Measurements from ENCODE around the gene SLC6A5.

Gene SLC6A5

DNA sequence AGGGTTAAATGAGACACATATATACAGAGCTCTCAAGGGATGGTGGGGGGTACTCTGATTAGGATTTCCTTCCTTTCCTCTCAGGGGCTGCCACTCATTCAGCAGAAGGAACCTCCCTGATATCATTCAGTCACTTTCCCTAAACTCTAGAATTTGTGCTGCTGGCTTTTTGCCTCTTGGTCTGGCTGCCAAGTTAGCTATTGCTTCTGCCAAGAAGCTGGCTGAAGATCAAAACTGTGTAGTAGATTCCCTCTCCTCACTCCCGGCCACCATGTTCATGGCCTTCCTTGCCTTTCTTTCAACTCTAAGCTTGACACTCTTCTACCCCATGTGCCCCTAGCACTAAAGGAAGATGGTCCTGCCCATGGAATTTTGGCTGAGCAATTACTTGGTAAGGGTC lies 18.7 kb downstream of the SLC6A5 start:
- no peak for DNase-seq (ENCODE audit: extremely low read depth in 1 of 2, low read depth in 1 of 2)

DNA sequence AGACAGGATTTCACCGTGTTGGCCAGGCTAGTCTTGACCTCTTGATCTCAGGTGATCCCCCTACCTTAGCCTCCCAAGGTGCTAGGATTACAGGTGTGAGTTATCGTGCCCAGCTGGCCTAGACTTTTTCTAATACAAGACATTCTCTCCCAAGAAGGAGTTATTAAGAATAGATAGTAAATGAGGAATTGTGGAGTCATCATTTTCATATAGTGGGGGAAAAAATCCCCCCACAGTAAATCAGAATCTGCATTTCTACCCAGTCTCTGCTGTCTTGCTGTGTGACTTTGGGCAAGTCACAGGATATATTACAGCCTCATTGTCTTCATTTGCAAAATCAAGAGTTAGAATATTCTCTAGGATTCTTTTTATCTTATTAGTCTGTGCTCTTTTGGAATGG lies 21.6 kb downstream of the SLC6A5 start:
- no peak for DNase-seq (ENCODE audit: extremely low read depth in 1 of 2, low read depth in 1 of 2)

GRCh38 chr11:20621679-20622078 lies 22.3 kb downstream of the SLC6A5 start:
- DNase-seq (ENCODE audit: extremely low read depth in 1 of 2, low read depth in 1 of 2): no peak

- DNase-seq (ENCODE audit: extremely low read depth in 1 of 2, low read depth in 1 of 2): no peak
These were observed 23.8 kb downstream of the SLC6A5 start for GRCh38 chr11:20623252-20623651.

DNA sequence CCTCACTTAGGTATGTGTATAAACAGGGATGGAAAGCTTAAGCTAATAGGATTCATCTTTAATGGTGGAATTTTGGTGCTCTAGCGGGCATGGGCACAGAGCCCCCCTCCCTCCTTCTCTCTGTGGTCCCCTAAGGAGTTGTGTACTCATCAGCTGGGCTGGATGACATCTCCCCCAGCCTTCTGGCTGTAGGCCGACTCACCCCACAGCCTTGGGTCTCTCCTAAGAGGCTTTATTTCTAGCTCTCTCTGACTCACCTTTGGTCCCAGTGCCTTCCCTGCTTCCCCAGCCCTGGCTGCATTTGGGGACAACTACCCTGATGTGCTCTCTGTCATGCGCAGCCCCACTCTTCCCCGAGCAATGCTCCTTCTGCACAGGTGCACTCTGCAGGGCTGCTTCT lies 26.9 kb downstream of the SLC6A5 start:
- DNase-seq (ENCODE audit: extremely low read depth in 1 of 2, low read depth in 1 of 2): no peak

DNA sequence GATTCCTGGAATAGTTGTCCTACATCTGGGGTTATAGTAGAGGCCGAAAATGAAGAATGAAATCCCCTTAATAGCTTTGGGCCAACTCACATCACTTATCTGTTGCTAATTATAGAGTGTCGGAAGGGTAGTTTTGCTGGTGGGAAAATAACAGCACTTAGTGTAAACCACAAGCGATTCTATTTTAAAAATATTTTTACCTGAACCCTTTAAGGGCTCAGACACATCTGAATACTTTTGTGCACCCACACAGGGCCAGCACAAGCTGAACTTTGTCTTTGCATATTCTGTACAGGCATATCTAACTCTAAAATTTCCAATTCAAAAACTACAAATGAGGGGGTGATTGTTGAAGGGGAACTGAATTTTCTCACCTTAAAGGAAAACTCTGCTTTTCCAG lies 27.6 kb downstream of the SLC6A5 start:
- DNase-seq (ENCODE audit: extremely low read depth in 1 of 2, low read depth in 1 of 2): no peak

DNA sequence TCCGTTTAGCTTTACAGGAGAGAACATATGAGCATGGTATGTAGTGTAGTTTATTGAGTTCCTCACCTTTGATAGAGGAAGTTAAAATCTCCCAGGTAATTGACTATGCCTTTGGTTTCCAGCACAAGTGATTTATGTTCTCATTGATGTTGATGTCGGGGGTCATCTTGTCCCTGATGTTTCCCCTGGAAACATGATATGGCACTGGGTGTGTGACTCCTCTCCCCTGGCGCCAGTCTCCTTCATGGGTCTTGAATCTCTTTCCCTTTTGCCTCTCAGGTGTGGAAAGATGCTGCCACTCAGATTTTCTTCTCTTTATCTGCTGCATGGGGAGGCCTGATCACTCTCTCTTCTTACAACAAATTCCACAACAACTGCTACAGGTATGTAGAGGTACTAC lies 28.3 kb downstream of the SLC6A5 start:
- DNase-seq (ENCODE audit: extremely low read depth in 1 of 2, low read depth in 1 of 2): no peak

DNA sequence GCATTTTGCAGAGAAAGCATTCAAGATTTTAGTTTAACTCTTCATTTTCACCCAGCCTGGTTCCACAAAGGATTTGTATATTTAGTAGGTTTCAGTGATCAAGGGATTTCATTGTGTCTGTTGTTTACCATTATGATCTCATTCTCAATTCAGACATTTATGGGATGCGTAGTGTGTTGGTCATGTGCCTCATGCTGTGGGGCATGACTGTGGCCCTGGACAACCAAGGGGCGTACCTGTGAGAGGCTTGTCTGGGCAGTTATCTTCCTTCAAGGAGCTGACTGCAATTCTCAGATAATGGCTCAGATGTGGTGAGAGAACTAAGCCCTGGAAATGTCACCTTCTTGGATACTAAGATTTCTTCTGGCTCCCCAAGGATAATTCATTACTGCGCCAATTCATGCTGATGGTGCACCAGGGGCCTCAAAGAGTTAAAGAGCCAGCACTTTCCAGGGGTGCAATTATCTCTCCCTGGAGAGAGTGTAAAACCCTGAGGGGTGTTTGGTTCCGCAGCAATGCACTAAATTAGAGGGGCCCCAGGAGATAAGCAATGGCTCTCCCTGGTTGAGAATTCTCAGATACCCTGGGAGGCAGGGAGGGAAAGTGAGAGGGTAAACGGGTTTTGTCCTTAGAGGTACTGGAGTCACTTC lies 32.2 kb downstream of the SLC6A5 start:
- no peak for DNase-seq (ENCODE audit: extremely low read depth in 1 of 2, low read depth in 1 of 2)

DNA sequence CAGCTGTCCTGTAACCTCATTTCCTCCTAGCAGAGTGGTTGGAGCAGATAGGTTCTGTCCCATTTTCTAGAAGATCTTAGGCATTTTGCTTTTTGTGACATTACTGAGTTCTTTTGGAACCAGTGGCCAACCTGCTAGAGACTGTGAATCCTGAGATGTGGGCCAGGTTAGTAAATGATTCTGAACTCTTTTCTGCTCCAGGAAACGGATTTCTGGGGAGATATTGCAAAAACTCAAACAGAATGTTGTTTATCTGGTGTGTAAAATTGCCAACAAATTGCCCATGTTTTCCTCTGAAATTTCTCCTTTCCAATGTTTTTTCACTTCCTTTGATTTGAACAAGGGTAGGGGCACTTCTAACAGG lies 32.7 kb downstream of the SLC6A5 start:
- DNase-seq (ENCODE audit: extremely low read depth in 1 of 2, low read depth in 1 of 2): no peak

DNA sequence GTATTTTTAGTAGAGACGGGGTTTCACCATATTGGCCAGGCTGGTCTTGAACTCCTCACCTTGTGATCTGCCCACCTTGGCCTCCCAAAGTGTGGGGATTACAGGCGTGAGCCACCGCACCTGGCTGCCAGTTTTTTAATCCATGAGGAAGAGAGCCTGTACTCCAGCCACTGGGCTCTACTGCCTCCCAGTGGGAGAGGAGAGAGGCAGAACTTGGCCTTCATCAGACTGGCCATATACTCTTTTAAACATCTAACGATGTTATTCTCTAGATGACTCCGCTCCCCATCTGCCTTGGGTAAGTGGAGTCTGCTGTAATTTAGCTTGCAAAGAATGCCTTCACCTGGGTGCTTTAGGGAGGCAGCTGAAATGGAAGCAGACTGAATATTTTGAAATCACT lies 34.6 kb downstream of the SLC6A5 start:
- DNase-seq (ENCODE audit: extremely low read depth in 1 of 2, low read depth in 1 of 2): no peak

GRCh38 chr11:20634781-20635180 lies 35.4 kb downstream of the SLC6A5 start:
- DNase-seq (ENCODE audit: extremely low read depth in 1 of 2, low read depth in 1 of 2): no peak

- no peak for DNase-seq (ENCODE audit: extremely low read depth in 1 of 2, low read depth in 1 of 2)
These were observed 38.7 kb downstream of the SLC6A5 start for GRCh38 chr11:20638074-20638473.

DNA sequence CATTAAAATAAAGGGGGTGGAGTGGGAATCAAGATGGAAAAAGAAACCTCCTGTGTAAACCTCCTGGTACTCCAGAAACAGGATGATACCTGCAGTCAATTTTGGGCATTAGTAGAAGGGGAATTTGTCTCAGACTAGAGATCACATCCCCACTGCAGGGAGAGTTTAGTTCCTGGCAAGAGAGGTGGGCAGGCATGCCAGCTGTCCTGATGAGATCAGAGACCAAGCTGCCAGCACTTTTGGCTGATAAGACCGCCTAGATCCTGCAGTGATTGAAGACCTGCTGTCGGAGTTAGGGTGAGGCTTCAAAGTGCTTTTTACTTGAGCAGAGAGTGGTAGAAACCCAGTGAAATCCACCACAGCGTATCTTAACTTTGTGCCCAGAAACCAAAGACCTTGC lies 40.3 kb downstream of the SLC6A5 start:
- no peak for DNase-seq (ENCODE audit: extremely low read depth in 1 of 2, low read depth in 1 of 2)

DNA sequence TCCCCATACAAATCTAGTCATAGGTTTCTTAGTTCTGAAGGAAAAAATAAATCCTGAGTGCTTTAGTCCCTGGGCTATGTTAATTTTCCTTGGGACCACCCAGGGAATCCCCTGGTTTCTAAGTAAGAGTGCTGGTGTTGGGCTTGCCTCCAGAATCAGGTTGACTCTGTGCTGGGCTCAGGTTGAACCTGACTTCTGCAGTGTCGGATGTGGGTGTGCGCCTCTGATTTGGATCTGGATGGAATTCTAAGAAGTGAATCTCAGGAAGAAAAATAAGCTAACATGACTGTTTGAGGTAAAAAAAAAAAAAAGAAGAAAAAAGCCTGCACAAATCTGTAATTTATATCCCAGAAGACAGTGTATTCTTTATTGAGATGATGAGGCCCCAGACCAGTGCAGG lies 41.0 kb downstream of the SLC6A5 start:
- DNase-seq (ENCODE audit: extremely low read depth in 1 of 2, low read depth in 1 of 2): no peak

GRCh38 chr11:20644360-20644759 lies 45.0 kb downstream of the SLC6A5 start:
- no peak for DNase-seq (ENCODE audit: extremely low read depth in 1 of 2, low read depth in 1 of 2)

DNA sequence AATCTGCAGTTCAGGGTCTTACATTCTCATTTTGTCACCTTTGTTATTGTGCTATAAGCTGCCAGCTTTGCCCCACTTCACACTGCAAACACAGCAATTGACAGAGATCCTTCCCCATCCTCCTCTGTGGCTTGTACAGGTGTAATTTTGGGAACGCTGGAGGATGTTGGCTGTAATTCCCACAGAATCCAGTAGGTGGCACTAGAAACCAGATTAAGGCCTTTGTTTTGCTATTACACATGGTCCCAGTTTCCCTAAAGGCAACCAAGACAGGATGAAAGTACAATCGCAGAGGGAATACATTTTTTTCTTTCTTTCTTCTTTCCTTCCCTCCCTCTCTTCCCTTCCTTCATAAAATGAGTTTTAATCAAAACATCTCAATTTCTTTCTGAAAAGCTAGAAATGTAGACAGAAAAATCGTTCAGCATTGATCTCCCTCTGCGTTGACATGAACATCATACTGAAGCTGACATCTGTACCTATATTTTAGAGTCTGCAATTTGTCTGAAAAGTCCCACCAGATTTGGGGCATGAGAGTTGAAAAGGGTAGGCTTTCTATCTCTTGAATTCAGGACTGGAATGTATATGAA lies 48.7 kb downstream of the SLC6A5 start:
- no peak for DNase-seq (ENCODE audit: extremely low read depth in 1 of 2, low read depth in 1 of 2)

GRCh38 chr11:20652150-20652806 lies 52.9 kb downstream of the SLC6A5 start:
- DNase-seq (ENCODE audit: extremely low read depth in 1 of 2, low read depth in 1 of 2): no peak

GRCh38 chr11:20654038-20654437 lies 54.6 kb downstream of the SLC6A5 start:
- no peak for DNase-seq (ENCODE audit: extremely low read depth in 1 of 2, low read depth in 1 of 2)

- DNase-seq (ENCODE audit: extremely low read depth in 1 of 2, low read depth in 1 of 2): no peak
These were observed 57.5 kb downstream of the SLC6A5 start for GRCh38 chr11:20656901-20657300.

DNA sequence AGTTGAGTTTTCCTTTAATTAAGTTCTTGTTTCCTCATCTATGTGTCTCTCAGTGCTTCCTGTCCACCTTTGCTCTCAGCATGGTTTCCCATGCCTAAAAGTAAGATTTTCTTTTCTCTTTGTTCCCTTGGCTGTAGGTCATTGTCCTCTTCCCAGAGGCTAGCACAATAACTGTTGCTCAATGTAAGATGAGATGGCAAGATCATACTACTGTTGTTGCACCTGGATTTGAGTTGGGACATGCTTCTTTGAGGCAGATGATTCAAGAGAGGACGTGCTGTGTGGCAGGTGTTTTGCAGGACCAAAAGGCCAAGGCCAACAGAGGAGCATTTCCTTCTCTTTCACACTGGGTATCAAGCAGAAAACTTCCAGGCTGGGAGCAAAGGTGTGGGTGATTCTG lies 58.7 kb downstream of the SLC6A5 start:
- DNase-seq (ENCODE audit: extremely low read depth in 1 of 2, low read depth in 1 of 2): no peak

- DNase-seq (ENCODE audit: extremely low read depth in 1 of 2, low read depth in 1 of 2): no peak
These were observed 62.0 kb downstream of the SLC6A5 start for GRCh38 chr11:20661445-20661844.

GRCh38 chr11:20661850-20662249 lies 62.4 kb downstream of the SLC6A5 start:
- no peak for DNase-seq (ENCODE audit: extremely low read depth in 1 of 2, low read depth in 1 of 2)
